ENCODE data around the gene EIF2B5. TPM values are rescaled to one million over a fixed set of nuclear protein-coding genes. Genes with fewer than 3 reads are reported as not detected.

EIF2B5 gene
- polyA plus RNA-seq, 3 donors from 2014 or later, result 34.6 to 51.5 (median 50.2) TPM

Other genes starting within 250 kb of the EIF2B5 start
- gene ABCC5, start 117.5 kb upstream of the EIF2B5 start, polyA plus RNA-seq, result 10 to 100 TPM; 11.3 to 12.7 (median 11.5) TPM
- not detected for gene HTR3D, start 103.6 kb upstream of the EIF2B5 start, polyA plus RNA-seq
- gene HTR3C, start 82.3 kb upstream of the EIF2B5 start, polyA plus RNA-seq, result not detected
- not detected for gene HTR3E, start 38.3 kb upstream of the EIF2B5 start, polyA plus RNA-seq
- 10 to 100 TPM; 12.7 to 13.4 (median 13.2) TPM for gene DVL3, start 20.0 kb downstream of the EIF2B5 start, polyA plus RNA-seq
- gene AP2M1, start 39.5 kb downstream of the EIF2B5 start, polyA plus RNA-seq, result 100 to 1,000 TPM; 270 to 364 (median 329) TPM
- gene ABCF3, start 50.8 kb downstream of the EIF2B5 start, polyA plus RNA-seq, result 10 to 100 TPM; 19.1 to 47.1 (median 28.9) TPM
- not detected for gene VWA5B2, start 94.2 kb downstream of the EIF2B5 start, polyA plus RNA-seq
- gene ALG3, start 113.6 kb downstream of the EIF2B5 start, polyA plus RNA-seq, result 10 to 100 TPM; 35.7 to 62.5 (median 46.8) TPM
- 1 to 10 TPM; 1.7 to 5.4 (median 3.3) TPM for gene EEF1AKMT4, start 114.3 kb downstream of the EIF2B5 start, polyA plus RNA-seq
- not detected for gene CAMK2N2, start 126.2 kb downstream of the EIF2B5 start, polyA plus RNA-seq
- gene ECE2, start 140.7 kb downstream of the EIF2B5 start, polyA plus RNA-seq, result not detected
- 100 to 1,000 TPM; 169 to 295 (median 250) TPM for gene PSMD2, start 163.9 kb downstream of the EIF2B5 start, polyA plus RNA-seq
- gene EIF4G1, start 179.2 kb downstream of the EIF2B5 start, polyA plus RNA-seq, result 10 to 100 TPM in 2 of 3 donors, 1 to 10 TPM in 1; 6.4 to 55.9 (median 13.4) TPM
- 1 to 10 TPM; 2.4 to 3.0 (median 2.8) TPM for gene FAM131A, start 202.2 kb downstream of the EIF2B5 start, polyA plus RNA-seq
- under 1 TPM in 2 of 3 donors, not detected in 1; 0.57 to 0.76 TPM for gene CLCN2, start 226.2 kb downstream of the EIF2B5 start, polyA plus RNA-seq
- gene POLR2H, start 226.4 kb downstream of the EIF2B5 start, polyA plus RNA-seq, result 10 to 100 TPM; 57.2 to 61.2 (median 59.5) TPM
- not detected for gene THPO, start 242.8 kb downstream of the EIF2B5 start, polyA plus RNA-seq
- not detected for gene CHRD, start 244.7 kb downstream of the EIF2B5 start, polyA plus RNA-seq